GM12874 (cell line): ENCODE data around the gene MAP3K8.

Experiments
- TF ChIP-seq, protein P1 (sequence below): IDR thresholded peaks from 2 replicates; pipeline ENCODE4 v1.5.1; 2011; ENCODE audit warnings: low read depth, mild to moderate bottlenecking, control low read depth, low read length, moderate library complexity; ENCODE audit not compliant: insufficient read depth

MAP3K8 gene

DNA sequence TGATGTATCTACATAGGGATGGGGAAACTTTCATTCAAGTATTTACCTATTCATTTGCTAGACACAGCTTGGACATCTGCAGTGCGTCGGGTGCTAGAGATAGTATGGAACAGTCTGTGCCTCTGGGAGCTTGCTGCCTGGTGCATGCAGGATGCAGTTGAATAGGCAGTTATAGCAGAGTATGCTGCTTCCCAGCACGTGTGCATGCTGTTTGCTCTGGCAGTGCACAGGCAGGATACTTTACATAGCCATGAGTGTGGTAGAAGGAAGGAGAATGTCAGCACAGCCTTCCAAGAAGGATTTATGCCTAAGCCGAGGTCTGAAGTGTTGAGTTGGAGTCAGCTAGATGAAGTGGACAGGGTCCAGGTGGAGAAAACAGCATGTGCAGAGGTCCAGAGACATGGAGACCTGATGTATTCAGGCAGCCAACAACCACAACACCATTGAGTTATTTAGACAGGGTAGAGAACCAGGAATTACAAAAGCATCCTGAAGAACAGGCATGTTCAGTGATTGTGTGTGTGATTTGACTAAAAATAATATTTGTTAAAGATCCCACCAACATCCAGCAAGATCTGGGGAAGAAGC lies 8.1 kb downstream of the MAP3K8 start:
- TF ChIP-seq, protein P1, sequence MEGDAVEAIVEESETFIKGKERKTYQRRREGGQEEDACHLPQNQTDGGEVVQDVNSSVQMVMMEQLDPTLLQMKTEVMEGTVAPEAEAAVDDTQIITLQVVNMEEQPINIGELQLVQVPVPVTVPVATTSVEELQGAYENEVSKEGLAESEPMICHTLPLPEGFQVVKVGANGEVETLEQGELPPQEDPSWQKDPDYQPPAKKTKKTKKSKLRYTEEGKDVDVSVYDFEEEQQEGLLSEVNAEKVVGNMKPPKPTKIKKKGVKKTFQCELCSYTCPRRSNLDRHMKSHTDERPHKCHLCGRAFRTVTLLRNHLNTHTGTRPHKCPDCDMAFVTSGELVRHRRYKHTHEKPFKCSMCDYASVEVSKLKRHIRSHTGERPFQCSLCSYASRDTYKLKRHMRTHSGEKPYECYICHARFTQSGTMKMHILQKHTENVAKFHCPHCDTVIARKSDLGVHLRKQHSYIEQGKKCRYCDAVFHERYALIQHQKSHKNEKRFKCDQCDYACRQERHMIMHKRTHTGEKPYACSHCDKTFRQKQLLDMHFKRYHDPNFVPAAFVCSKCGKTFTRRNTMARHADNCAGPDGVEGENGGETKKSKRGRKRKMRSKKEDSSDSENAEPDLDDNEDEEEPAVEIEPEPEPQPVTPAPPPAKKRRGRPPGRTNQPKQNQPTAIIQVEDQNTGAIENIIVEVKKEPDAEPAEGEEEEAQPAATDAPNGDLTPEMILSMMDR = no peak

DNA sequence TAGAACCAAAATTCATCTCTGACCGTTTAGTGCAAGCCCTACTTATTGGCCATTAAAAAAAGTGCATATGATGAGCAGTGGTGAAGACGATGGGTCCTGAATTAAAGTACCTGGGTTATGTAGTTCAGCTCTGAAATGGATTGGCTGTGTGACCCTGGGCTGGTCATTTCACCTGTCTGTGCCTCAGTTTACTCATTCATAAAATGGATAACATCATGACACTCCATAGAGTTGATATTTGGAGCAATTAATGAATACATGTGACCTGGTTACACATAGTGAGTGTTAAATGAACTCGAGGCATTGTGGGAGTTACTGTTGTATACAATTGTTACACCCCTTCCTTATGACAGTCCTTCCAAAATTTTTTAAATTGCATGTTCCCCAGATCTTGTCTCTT lies 9.1 kb downstream of the MAP3K8 start:
- TF ChIP-seq, protein P1 = no peak

DNA sequence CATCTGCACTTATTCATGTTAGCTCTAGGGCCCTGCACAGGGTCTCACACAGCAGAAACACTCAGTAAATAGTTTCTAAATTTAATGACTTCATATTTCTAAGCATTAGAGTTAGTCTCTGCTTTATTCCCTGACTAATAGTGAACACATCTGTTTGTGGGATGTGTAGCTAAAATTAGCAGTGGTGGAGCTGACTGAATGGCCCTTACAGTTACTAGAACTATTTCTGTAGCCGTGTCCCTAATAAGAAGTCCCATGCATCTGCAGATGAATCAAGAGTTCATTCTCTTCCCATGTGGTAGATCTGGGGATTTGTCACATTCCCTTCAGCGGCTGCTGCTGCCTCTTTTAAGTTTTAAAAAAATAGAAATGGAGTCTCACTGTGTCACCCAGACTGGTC lies 11.7 kb downstream of the MAP3K8 start:
- TF ChIP-seq, protein P1 = no peak

DNA sequence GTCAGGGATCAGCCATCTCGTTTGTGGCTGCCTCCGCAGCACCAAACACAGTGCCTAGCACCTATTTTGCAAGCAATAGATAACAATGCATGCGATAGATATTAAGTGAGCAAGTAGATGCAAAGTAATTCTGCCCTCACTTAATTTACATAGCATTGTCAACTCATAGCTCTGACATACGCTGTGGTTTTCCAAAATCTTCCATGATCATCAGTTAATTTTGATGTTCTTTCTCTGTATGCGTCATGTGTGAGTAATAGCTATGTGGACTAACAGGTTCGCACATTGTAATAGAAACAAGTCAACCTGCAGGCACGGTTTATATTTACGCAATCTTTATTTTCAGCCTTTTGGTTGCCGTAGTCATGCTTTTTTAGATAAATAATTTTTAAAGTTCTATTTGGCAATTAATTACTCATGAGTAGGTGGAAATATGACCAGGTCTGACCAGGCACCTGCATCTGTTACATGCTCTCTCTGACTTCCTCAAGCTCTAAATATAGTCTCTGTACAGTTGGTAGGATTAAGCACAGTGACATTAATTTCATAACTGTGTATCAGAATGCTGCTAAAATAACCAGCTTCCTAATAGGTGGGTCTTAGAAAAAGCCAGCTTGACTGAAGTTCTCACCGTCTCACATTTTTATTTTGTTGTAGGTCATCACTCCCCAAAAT lies 13.3 kb downstream of the MAP3K8 start:
- TF ChIP-seq, protein P1 = no peak

DNA sequence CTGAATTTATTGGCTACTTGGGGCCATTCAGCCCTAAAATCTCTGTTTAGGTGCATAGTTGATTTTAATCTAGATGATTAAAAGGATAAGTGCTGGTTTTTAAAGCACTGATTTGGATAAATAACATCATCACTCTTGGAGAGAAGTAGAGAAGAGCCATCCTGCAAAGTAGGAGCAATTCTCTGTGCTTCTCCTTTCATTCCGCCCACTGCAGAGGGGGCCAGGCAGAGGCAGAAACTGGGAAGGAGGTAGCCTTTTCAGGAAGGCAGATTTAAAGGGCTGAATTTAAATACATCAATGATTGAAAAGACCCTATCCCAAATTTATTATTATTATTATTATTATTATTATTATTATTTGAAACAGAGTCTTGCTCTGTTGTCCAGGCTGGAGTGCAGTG lies 14.1 kb downstream of the MAP3K8 start:
- TF ChIP-seq, protein P1 = no peak

DNA sequence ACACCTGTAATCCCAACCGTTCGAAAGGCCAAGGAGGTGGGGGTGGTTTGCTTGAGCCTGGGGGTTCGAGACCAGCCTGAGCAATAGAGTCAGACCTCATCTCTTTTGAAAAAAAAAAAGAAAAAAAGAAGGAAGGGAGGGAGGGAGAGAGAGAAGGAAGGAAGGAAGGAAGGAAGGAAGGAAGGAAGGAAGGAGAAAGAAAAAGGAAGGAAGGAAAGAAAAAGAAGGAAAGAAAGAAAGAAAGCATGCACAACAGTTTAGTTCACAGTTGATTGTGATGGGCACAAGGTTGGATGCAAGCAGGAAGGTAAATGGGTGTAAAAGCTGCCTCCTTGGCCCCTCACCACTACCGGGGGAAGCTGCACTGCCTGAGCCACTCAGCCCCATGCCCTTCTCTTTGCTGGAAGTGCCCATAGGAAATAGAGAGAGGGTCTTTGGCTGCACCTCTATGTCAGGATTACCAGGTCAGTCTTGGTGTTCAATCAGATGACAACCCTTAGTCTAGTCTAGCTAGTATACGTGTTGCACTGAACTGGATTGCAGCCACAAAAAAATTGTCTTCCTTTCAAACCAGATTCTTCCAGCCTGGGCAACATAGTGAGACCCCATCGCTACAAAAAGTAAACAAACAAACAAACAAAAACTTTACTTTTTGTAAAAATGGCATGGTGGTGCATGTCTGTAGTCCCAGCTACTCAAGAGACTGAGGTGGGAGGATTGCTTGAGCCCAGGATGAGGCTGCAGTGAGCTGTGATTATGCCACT lies 20.0 kb downstream of the MAP3K8 start:
- TF ChIP-seq, protein P1 = no peak

DNA sequence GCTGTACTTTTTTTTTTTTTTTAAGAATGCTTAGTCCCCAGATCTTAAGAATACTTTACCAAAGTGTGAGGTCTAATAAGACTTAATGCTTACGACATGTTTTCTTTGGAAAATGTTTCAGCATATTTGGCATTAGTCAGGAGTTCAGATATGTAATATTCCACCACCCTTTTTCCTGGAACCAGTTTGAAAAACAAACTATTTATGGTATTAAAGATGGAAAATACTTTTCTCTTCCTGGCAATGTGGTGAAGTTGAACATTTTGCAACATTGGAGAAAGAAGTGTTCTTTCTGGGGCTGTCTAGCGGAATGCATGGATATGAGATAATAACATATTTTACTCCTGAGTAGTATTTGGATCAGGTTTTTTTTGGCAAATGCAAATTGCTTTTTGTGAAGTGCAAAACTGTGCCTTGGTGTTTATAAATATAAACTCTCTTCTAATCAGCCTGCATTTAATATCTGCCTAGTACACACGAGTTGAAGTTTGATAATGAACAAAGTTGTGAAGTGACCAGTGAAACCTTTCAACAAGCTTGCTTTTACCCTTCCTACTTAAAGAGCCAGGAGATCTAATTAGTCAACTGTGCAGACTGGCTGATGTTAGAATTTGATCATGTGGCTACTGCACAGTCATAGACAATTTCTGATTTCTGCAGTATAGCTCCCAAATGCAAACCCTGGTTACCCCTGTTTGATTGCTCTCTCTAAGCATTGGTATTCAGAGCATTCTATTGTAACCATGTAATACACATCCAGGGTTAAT lies 20.9 kb downstream of the MAP3K8 start:
- TF ChIP-seq, protein P1 = no peak
